ENCODE data around the gene SORCS2.

SORCS2 gene

GRCh38 chr4:7684294-7684693 is 492.0 kb downstream of the SORCS2 start:
- no peak for DNase-seq

- no peak for DNase-seq
Measured at GRCh38 chr4:7686070-7686870, 493.9 kb downstream of the SORCS2 start.

- DNase-seq = no peak
Measured at GRCh38 chr4:7687006-7687405, 494.7 kb downstream of the SORCS2 start.

- no peak for DNase-seq
Measured at GRCh38 chr4:7687796-7688195, 495.5 kb downstream of the SORCS2 start.

GRCh38 chr4:7689773-7690693 is 497.7 kb downstream of the SORCS2 start:
- no peak for DNase-seq

- no peak for DNase-seq
Measured at GRCh38 chr4:7691061-7691460, 498.7 kb downstream of the SORCS2 start.

- no peak for DNase-seq
Measured at GRCh38 chr4:7691982-7692381, 499.6 kb downstream of the SORCS2 start.

- no peak for DNase-seq
Measured at GRCh38 chr4:7692451-7693236, 500.3 kb downstream of the SORCS2 start.

- DNase-seq = no peak
Measured at GRCh38 chr4:7693237-7693608, 500.9 kb downstream of the SORCS2 start.

- no peak for DNase-seq
Measured at GRCh38 chr4:7693711-7694110, 501.4 kb downstream of the SORCS2 start.

GRCh38 chr4:7694324-7694723 is 502.0 kb downstream of the SORCS2 start:
- no peak for DNase-seq

GRCh38 chr4:7697343-7697742 is 505.0 kb downstream of the SORCS2 start:
- no peak for DNase-seq

GRCh38 chr4:7697821-7698220 is 505.5 kb downstream of the SORCS2 start:
- no peak for DNase-seq

- DNase-seq = no peak
Measured at GRCh38 chr4:7698584-7698983, 506.2 kb downstream of the SORCS2 start.

- DNase-seq = no peak
Measured at GRCh38 chr4:7699031-7699430, 506.7 kb downstream of the SORCS2 start.

- DNase-seq = no peak
Measured at GRCh38 chr4:7699825-7700224, 507.5 kb downstream of the SORCS2 start.

GRCh38 chr4:7700665-7701064 is 508.3 kb downstream of the SORCS2 start:
- no peak for DNase-seq

GRCh38 chr4:7701866-7702649 is 509.7 kb downstream of the SORCS2 start:
- no peak for DNase-seq

GRCh38 chr4:7703688-7704087 is 511.4 kb downstream of the SORCS2 start:
- DNase-seq = no peak

GRCh38 chr4:7704091-7704490 is 511.8 kb downstream of the SORCS2 start:
- no peak for DNase-seq

- no peak for DNase-seq
Measured at GRCh38 chr4:7704625-7705024, 512.3 kb downstream of the SORCS2 start.

- DNase-seq = no peak
Measured at GRCh38 chr4:7705062-7705461, 512.7 kb downstream of the SORCS2 start.

Measured in stimulated activated CD4-positive, alpha-beta T cell treated with anti-CD3 and anti-CD28 coated beads, Interleukin-2, amount 100 ng/mL, for 48 hours (primary cell).